ENCODE measurements around the gene PRND. TPM values are rescaled to one million over a fixed set of nuclear protein-coding genes. Genes with fewer than 3 reads are reported as not detected.

Gene PRND
- total and polyA plus RNA-seq, 2 of the 13 experiments (the other 11 are each of a cell fraction or from before 2014, with no cell fraction given) = not detected

DNA sequence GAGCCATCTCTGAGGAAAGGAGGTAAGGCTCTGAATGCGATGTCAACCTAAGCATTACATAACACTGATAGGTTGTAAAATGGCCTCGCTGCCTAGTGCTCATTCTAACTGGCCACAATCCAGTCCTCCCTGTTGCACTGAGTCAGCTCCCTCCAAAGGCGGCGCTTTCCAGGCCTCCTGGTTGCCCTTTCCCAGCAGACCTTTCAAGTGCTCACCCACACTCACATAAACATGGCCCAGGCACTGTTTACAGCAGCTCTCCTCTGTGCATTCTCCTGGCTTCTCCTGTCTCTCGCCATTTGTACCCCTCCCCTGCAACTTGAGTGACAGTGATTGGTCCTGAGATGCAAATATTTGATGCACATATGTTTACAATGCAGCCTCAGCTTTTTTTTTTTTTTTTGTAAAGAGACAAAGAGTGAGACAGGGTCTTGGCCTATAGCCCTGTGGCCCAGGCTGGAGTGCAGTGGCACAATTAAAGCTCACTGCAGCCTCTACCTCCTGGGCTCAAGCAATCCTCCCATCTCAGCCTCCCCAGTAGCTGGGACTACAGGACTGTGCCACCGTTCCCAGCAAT lies 36.8 kb upstream of the PRND start (continued):
- peak; percentile 89 for TF ChIP-seq ZNF644 (CRISPR knock-in tag; IDR thresholded peaks at IDR 0.05; ENCODE audit: low read depth)
- TF ChIP-seq ZGPAT (CRISPR knock-in tag; IDR thresholded peaks at IDR 0.05) = peak; percentile 46; the same call in 1 of the 2 replicates
- TF ChIP-seq, protein P1, sequence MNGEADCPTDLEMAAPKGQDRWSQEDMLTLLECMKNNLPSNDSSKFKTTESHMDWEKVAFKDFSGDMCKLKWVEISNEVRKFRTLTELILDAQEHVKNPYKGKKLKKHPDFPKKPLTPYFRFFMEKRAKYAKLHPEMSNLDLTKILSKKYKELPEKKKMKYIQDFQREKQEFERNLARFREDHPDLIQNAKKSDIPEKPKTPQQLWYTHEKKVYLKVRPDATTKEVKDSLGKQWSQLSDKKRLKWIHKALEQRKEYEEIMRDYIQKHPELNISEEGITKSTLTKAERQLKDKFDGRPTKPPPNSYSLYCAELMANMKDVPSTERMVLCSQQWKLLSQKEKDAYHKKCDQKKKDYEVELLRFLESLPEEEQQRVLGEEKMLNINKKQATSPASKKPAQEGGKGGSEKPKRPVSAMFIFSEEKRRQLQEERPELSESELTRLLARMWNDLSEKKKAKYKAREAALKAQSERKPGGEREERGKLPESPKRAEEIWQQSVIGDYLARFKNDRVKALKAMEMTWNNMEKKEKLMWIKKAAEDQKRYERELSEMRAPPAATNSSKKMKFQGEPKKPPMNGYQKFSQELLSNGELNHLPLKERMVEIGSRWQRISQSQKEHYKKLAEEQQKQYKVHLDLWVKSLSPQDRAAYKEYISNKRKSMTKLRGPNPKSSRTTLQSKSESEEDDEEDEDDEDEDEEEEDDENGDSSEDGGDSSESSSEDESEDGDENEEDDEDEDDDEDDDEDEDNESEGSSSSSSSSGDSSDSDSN (CRISPR knock-in tag; IDR thresholded peaks at IDR 0.05) = no peak
- TF ChIP-seq, protein P2, sequence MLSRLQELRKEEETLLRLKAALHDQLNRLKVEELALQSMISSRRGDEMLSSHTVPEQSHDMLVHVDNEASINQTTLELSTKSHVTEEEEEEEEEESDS (CRISPR knock-in tag; IDR thresholded peaks at IDR 0.05; ENCODE audit: borderline replicate concordance) = no peak
- no peak for TF ChIP-seq NR2F6 (IDR thresholded peaks at IDR 0.05)
- no peak for TF ChIP-seq NR2F6 (CRISPR knock-in tag; IDR thresholded peaks at IDR 0.05)
- peak; percentile 33; the same call in 1 of the 2 replicates for TF ChIP-seq ZBTB38 (CRISPR knock-in tag; IDR thresholded peaks at IDR 0.05)
- TF ChIP-seq MXD4 (CRISPR knock-in tag; IDR thresholded peaks at IDR 0.05) = no peak
- no peak for TF ChIP-seq ZBTB42 (CRISPR knock-in tag; IDR thresholded peaks at IDR 0.05)
- TF ChIP-seq ZNF660 (CRISPR knock-in tag; IDR thresholded peaks at IDR 0.05; ENCODE audit: borderline replicate concordance, low read depth) = no peak
- TF ChIP-seq RARG (CRISPR knock-in tag; IDR thresholded peaks at IDR 0.05; ENCODE audit: low read depth) = no peak
- TF ChIP-seq, protein P3, sequence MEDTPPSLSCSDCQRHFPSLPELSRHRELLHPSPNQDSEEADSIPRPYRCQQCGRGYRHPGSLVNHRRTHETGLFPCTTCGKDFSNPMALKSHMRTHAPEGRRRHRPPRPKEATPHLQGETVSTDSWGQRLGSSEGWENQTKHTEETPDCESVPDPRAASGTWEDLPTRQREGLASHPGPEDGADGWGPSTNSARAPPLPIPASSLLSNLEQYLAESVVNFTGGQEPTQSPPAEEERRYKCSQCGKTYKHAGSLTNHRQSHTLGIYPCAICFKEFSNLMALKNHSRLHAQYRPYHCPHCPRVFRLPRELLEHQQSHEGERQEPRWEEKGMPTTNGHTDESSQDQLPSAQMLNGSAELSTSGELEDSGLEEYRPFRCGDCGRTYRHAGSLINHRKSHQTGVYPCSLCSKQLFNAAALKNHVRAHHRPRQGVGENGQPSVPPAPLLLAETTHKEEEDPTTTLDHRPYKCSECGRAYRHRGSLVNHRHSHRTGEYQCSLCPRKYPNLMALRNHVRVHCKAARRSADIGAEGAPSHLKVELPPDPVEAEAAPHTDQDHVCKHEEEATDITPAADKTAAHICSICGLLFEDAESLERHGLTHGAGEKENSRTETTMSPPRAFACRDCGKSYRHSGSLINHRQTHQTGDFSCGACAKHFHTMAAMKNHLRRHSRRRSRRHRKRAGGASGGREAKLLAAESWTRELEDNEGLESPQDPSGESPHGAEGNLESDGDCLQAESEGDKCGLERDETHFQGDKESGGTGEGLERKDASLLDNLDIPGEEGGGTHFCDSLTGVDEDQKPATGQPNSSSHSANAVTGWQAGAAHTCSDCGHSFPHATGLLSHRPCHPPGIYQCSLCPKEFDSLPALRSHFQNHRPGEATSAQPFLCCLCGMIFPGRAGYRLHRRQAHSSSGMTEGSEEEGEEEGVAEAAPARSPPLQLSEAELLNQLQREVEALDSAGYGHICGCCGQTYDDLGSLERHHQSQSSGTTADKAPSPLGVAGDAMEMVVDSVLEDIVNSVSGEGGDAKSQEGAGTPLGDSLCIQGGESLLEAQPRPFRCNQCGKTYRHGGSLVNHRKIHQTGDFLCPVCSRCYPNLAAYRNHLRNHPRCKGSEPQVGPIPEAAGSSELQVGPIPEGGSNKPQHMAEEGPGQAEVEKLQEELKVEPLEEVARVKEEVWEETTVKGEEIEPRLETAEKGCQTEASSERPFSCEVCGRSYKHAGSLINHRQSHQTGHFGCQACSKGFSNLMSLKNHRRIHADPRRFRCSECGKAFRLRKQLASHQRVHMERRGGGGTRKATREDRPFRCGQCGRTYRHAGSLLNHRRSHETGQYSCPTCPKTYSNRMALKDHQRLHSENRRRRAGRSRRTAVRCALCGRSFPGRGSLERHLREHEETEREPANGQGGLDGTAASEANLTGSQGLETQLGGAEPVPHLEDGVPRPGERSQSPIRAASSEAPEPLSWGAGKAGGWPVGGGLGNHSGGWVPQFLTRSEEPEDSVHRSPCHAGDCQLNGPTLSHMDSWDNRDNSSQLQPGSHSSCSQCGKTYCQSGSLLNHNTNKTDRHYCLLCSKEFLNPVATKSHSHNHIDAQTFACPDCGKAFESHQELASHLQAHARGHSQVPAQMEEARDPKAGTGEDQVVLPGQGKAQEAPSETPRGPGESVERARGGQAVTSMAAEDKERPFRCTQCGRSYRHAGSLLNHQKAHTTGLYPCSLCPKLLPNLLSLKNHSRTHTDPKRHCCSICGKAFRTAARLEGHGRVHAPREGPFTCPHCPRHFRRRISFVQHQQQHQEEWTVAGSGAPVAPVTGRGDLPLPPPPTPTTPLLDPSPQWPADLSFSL (CRISPR knock-in tag; IDR thresholded peaks at IDR 0.05) = no peak
- peak; percentile 47; the same call in 1 of the 2 replicates for TF ChIP-seq ZNF605 (CRISPR knock-in tag; IDR thresholded peaks at IDR 0.05)
- no peak for TF ChIP-seq ZNF703 (CRISPR knock-in tag; IDR thresholded peaks at IDR 0.05; ENCODE audit: borderline replicate concordance)
- TF ChIP-seq ZNF136 (CRISPR knock-in tag; IDR thresholded peaks at IDR 0.05; ENCODE audit: low read depth) = no peak
- TF ChIP-seq, protein P4, sequence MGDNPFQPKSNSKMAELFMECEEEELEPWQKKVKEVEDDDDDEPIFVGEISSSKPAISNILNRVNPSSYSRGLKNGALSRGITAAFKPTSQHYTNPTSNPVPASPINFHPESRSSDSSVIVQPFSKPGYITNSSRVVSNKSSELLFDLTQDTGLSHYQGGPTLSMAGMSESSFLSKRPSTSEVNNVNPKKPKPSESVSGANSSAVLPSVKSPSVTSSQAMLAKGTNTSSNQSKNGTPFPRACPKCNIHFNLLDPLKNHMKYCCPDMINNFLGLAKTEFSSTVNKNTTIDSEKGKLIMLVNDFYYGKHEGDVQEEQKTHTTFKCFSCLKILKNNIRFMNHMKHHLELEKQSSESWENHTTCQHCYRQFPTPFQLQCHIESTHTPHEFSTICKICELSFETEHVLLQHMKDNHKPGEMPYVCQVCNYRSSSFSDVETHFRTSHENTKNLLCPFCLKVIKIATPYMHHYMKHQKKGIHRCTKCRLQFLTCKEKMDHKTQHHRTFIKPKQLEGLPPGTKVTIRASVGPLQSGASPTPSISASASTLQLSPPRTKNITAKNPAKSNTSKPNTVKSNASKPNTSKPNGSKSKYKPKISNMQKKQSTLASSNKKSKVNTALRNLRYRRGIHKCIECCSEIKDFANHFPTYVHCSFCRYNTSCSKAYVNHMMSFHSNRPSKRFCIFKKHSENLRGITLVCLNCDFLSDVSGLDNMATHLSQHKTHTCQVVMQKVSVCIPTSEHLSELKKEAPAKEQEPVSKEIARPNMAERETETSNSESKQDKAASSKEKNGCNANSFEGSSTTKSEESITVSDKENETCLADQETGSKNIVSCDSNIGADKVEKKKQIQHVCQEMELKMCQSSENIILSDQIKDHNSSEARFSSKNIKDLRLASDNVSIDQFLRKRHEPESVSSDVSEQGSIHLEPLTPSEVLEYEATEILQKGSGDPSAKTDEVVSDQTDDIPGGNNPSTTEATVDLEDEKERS (CRISPR knock-in tag; IDR thresholded peaks at IDR 0.05) = no peak
- no peak for TF ChIP-seq ZMYM4 (CRISPR knock-in tag; IDR thresholded peaks at IDR 0.05)

Measured in HepG2 (cell line).